ENCODE results near the gene A1BG. TPM values are rescaled to one million over a fixed set of nuclear protein-coding genes. Genes with fewer than 3 reads are reported as not detected.

A1BG gene
- total and polyA plus RNA-seq, 2 experiments from 2014 or later: 35.9 to 108 TPM

DNA sequence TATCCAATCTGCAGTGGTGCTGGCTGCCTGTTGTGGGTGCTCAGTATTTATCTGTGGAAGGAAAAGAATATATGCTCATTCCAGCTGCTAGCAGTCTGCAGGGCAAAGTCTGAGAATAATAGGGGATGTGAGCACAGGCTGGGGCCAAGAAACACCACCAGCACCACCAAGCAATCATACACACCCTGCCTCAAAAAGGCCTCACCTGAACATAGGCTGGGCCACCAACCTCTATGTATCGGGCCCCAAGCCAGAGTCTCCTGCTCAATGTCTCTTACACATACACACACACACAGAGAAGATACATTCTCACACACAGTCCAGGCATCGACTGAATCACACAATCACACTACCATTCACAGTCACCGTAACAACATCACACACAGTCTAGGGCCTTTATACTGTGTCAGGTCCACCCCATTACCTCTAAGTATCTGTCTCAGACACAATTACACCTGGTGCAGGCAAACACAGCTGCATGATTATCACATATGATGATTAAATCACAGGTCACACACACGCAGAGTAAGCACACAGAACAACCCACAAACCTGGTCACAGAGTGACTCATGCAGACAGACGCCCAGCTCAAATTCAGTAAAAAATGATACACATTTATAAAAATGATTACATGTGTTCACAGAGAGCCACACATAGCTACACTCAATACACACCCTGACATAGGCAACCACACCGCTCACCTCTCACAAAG, 27.8 kb downstream of the A1BG start:
- TF ChIP-seq, protein P1, sequence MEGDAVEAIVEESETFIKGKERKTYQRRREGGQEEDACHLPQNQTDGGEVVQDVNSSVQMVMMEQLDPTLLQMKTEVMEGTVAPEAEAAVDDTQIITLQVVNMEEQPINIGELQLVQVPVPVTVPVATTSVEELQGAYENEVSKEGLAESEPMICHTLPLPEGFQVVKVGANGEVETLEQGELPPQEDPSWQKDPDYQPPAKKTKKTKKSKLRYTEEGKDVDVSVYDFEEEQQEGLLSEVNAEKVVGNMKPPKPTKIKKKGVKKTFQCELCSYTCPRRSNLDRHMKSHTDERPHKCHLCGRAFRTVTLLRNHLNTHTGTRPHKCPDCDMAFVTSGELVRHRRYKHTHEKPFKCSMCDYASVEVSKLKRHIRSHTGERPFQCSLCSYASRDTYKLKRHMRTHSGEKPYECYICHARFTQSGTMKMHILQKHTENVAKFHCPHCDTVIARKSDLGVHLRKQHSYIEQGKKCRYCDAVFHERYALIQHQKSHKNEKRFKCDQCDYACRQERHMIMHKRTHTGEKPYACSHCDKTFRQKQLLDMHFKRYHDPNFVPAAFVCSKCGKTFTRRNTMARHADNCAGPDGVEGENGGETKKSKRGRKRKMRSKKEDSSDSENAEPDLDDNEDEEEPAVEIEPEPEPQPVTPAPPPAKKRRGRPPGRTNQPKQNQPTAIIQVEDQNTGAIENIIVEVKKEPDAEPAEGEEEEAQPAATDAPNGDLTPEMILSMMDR (IDR thresholded peaks at IDR 0.05; ENCODE audit: poor library complexity): no peak
- no peak for TF ChIP-seq EZH2 (IDR thresholded peaks at IDR 0.05; ENCODE audit: borderline replicate concordance)
- no peak for TF ChIP-seq EZH2phosphoT487 (IDR thresholded peaks at IDR 0.05; ENCODE audit: low read depth, severe bottlenecking, unreplicated experiment)
- Histone ChIP-seq H3K27ac (no peak overlapping the region), H3K36me3 (replicated peaks; ENCODE audit: insufficient read depth, low read depth) (no peaks in the 10 kb centered on the region), H2AFZ (no peak overlapping the region), H3K4me3 (no peak overlapping the region), H3K9me3 (ENCODE audit: low read depth) (no peaks in the 10 kb centered on the region), H4K20me1 (ENCODE audit: insufficient read depth, poor library complexity, severe bottlenecking) (no peaks in the 10 kb centered on the region), H3K9me2 (replicated peaks; ENCODE audit: insufficient read depth) (no peaks in the 10 kb centered on the region), H3K27me3 (no peaks in the 10 kb centered on the region), H3K4me1 (ENCODE audit: insufficient read depth) (peaks cover 12% of the 10 kb centered on the region), H3K79me2 (peaks cover 56% of the 10 kb centered on the region), H3K4me2 (peak overlapping the region; percentile 81)
- 96% methylated on average over 6 of the region's 6 CpGs for WGBS (ENCODE audit: low lambda C conversion rate, missing lambda C conversion rate)
- DNase-seq (ENCODE audit: low spot score): no peak

DNA sequence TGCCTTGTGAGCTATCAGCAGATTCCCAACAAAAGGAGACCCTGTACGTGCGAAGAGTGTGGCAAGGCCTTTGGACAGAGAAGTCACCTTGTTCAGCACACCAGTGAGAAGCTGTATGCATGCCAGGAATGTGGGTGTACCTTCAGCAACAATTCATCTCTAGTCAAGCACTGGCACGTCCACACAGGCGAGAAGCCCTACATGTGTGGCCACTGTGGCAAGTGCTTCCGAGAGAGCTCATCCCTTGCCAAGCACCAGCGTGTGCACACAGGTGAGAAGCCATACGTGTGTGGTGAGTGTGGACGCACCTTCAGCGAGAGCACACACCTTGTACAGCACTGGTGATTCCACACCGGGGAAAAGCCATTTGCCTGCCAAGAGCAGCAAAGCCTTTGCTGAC, 34.1 kb downstream of the A1BG start:
- no peak overlapping the region for H2AFZ ChIP-seq
- no peaks in the 10 kb centered on the region for H3K27me3 ChIP-seq
- no peak for DNase-seq (ENCODE audit: low spot score)
- TF ChIP-seq EZH2 (IDR thresholded peaks at IDR 0.05; ENCODE audit: borderline replicate concordance) (no peak), EZH2phosphoT487 (IDR thresholded peaks at IDR 0.05; ENCODE audit: low read depth, severe bottlenecking, unreplicated experiment) (no peak)
- TF ChIP-seq, protein P1 (IDR thresholded peaks at IDR 0.05; ENCODE audit: poor library complexity): no peak
- H3K79me2 ChIP-seq: peaks cover 10% of the 10 kb centered on the region
- H3K27ac ChIP-seq: no peak overlapping the region
- H4K20me1 ChIP-seq (ENCODE audit: insufficient read depth, poor library complexity, severe bottlenecking): no peaks in the 10 kb centered on the region
- WGBS (ENCODE audit: low lambda C conversion rate, missing lambda C conversion rate): 93% methylated on average over 10 of the region's 10 CpGs
- H3K36me3 ChIP-seq (replicated peaks; ENCODE audit: insufficient read depth, low read depth): no peaks in the 10 kb centered on the region
- H3K4me3 ChIP-seq: no peak overlapping the region
- no peaks in the 10 kb centered on the region for H3K9me2 ChIP-seq (replicated peaks; ENCODE audit: insufficient read depth)
- no peaks in the 10 kb centered on the region for H3K9me3 ChIP-seq (ENCODE audit: low read depth)
- no peak overlapping the region for H3K4me2 ChIP-seq
- no peaks in the 10 kb centered on the region for H3K4me1 ChIP-seq (ENCODE audit: insufficient read depth)

DNA sequence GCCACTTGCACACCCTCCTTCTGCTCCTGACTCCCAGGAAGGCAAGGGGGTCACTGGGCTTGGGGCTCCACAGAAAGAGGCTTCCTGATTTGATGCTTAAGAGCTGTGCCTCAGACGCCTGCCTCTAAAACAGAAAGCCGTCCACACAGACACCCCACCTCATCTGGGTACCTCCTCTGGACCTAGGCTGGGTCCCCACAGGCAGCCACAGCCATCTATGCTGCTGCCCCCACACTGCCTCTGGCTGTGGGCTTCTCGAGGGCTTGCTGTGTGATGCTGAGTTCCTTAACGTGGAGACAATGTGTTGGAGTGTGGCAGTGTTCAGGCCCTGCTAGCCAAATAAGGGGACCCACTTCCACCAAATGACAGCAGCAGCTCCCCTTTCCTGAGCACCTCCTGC, 35.0 kb downstream of the A1BG start:
- Histone ChIP-seq H3K27ac (no peak overlapping the region), H3K9me2 (replicated peaks; ENCODE audit: insufficient read depth) (no peaks in the 10 kb centered on the region), H3K4me3 (no peak overlapping the region), H3K4me1 (ENCODE audit: insufficient read depth) (no peaks in the 10 kb centered on the region), H3K27me3 (no peaks in the 10 kb centered on the region), H3K36me3 (replicated peaks; ENCODE audit: insufficient read depth, low read depth) (no peaks in the 10 kb centered on the region), H3K9me3 (ENCODE audit: low read depth) (no peaks in the 10 kb centered on the region), H2AFZ (no peak overlapping the region), H4K20me1 (ENCODE audit: insufficient read depth, poor library complexity, severe bottlenecking) (no peaks in the 10 kb centered on the region), H3K79me2 (peaks cover 2% of the 10 kb centered on the region), H3K4me2 (no peak overlapping the region)
- 88% methylated on average over 4 of the region's 4 CpGs for WGBS (ENCODE audit: low lambda C conversion rate, missing lambda C conversion rate)
- TF ChIP-seq EZH2 (IDR thresholded peaks at IDR 0.05; ENCODE audit: borderline replicate concordance): no peak
- no peak for TF ChIP-seq EZH2phosphoT487 (IDR thresholded peaks at IDR 0.05; ENCODE audit: low read depth, severe bottlenecking, unreplicated experiment)
- TF ChIP-seq, protein P1 (IDR thresholded peaks at IDR 0.05; ENCODE audit: poor library complexity): no peak
- peak; percentile 1 for DNase-seq (ENCODE audit: low spot score)
